HG02678 (cell line): ENCODE results near the gene ERV3-1.
"Not testable (repeated sequence)": the region's sequence is repeated elsewhere in the genome, so short reads cannot be mapped to it uniquely, and the experiment has no call there.

Source experiments
- ATAC-seq: cut with Tn5 transposase; IDR thresholded peaks from one replicate; pipeline ENCODE4 v1.9.1; 2021; ENCODE audit warnings: mild to moderate bottlenecking, moderate library complexity; ENCODE audit not compliant: unreplicated experiment

The ERV3-1 gene

GRCh38 chr7:64944667-64945502, 61.6 kb downstream of the ERV3-1 start:
- ATAC-seq, result not testable (repeated sequence)
